Psoas muscle (tissue), 8 donors: ENCODE data around the gene APOM. TPM values are rescaled to one million over a fixed set of nuclear protein-coding genes. Genes with fewer than 3 reads are reported as not detected.
A peak's percentile ranks its signal among the peaks of the same experiment; 100 is the strongest.

Experiments used
- ATAC-seq, 4 donors: fragments of 200-7000 bp; cut with Tn5 transposase; one replicate each; pipeline ENCODE4 v1.9.1; 2020; ENCODE audit warnings: moderate library complexity in 3 of 4, mild to moderate bottlenecking in 2 of 4
- DNase-seq, 2 donors: peaks; one replicate each; pipeline ENCODE4 v3.0.0-alpha.2; 2020
- H3K27ac ChIP-seq: fragments of 200-600 bp; one replicate; pipeline ENCODE4 v1.8.0; 2022
- H3K27me3 ChIP-seq, 3 donors: fragments of 200-600 bp in 1 of 3; one replicate each; pipeline versions ENCODE4 v1.6.1 to v1.8.0; 2013 to 2022; ENCODE audit warnings: low read length in 2 of 3, mild to moderate bottlenecking in 2 of 3, moderate library complexity in 1 of 3; ENCODE audit not compliant: insufficient read depth in 3 of 3
- H3K36me3 ChIP-seq, 2 donors: fragments of 200-600 bp in 1 of 2; one replicate each; pipeline versions ENCODE4 v1.6.1 to v1.8.0; 2013 to 2022; ENCODE audit warnings: low read depth in 1 of 2, mild to moderate bottlenecking in 1 of 2, moderate library complexity in 1 of 2; ENCODE audit not compliant: insufficient read depth in 1 of 2
- H3K4me1 ChIP-seq: fragments of 200-600 bp; one replicate; pipeline ENCODE4 v1.8.0; 2022
- H3K4me3 ChIP-seq: fragments of 200-600 bp; one replicate; pipeline ENCODE4 v1.8.0; 2022; ENCODE audit warnings: mild to moderate bottlenecking
- H3K9me3 ChIP-seq: fragments of 200-600 bp; one replicate; pipeline ENCODE4 v1.8.0; 2022
- CTCF ChIP-seq: fragments of 200-600 bp; IDR thresholded peaks from one replicate; pipeline ENCODE4 v1.8.0; 2022; ENCODE audit warnings: antibody characterized with exemption
- WGBS, 3 donors: extraction: QIAGEN DNeasy Blood & Tissue Kit; methylation state at CpG; one replicate each; pipeline versions ENCODE4 v1.1.6 to v1.1.7; 2013; 5-methylcytosine and 5-hydroxymethylcytosine counted together
- intact Hi-C, 2 donors: fragments of 100-400 bp; cut with DNase I; formaldehyde crosslinking; loops; one replicate each; pipeline versions ENCODE4 v1.11.0 to v1.14.2; 2022
- polyA plus RNA-seq, 3 donors: library from polyadenylated mRNA; stranded (reverse); fragments of 200-250 nt; gene quantifications; one replicate each; pipeline ENCODE4 v1.2.3, GENCODE V29; 2013
- total RNA-seq, 4 donors: library from RNA; stranded (reverse); fragmentation: NEBNext Ultra II Directional in 2 of 4; extraction: Animal tissue kit (Norgen Biotek cat#: 25700) in 2 of 4; gene quantifications; one replicate each; pipeline versions ENCODE4 v1.2.1 to v1.2.4, GENCODE V29; 2021 to 2023
- donor health status: healthy with polysubstance abuse.
- donor health status: DM: no; HTN: no; CAD: no; lungs with moderate emphysema.
- donor health status: Bipolar disorder and iron deficiency.
- donor health status: healthy.
- donor health status: DM: yes; HTN: yes; CAD: no.
- donor health status: DM: no; HTN: no; CAD: no.
- donor health status: DM: no; HTN: no; CAD: no.
- donor health status: DM: yes; HTN: yes; CAD: no.

The APOM gene
- total and polyA plus RNA-seq, 7 donors = 1.8 to 3.5 (median 2.3) TPM

GRCh38 chr6:31692353-31692752 is 36.7 kb downstream of the APOM start:
- Histone ChIP-seq H3K27me3 (no peaks in the 10 kb centered on the region), H3K4me1 (no peaks in the 10 kb centered on the region), H3K4me3 (no peak overlapping the region), H3K27ac (no peak overlapping the region), H3K9me3 (no peaks in the 10 kb centered on the region), H3K36me3 (peaks cover 12 to 100% of the 10 kb centered on the region in 2 donors)
- ATAC-seq = no peak
- no peak for TF ChIP-seq CTCF
- 82 to 84% (median 83%) methylated on average over 4 of the region's 4 CpGs for WGBS, 3 donors
- intact Hi-C loops = no loop called here
- DNase-seq = no peak

- Histone ChIP-seq H3K4me1 (peaks cover 2% of the 10 kb centered on the region), H3K27ac (no peak overlapping the region), H3K27me3 (no peaks in the 10 kb centered on the region), H3K9me3 (no peaks in the 10 kb centered on the region), H3K36me3 (peaks cover 12 to 99% of the 10 kb centered on the region in 2 donors), H3K4me3 (no peak overlapping the region)
- DNase-seq (no peak), ATAC-seq (no peak)
- no peak for TF ChIP-seq CTCF
- 88 to 91% (median 90%) methylated on average over 9 of the region's 9 CpGs for WGBS, 3 donors
- intact Hi-C loops = no loop called here
These were observed 37.2 kb downstream of the APOM start for GRCh38 chr6:31692886-31693285.

GRCh38 chr6:31693535-31693934 is 37.8 kb downstream of the APOM start:
- DNase-seq = no peak
- Histone ChIP-seq H3K4me3 (no peak overlapping the region), H3K4me1 (peaks cover 7% of the 10 kb centered on the region), H3K27me3 (no peaks in the 10 kb centered on the region), H3K9me3 (no peaks in the 10 kb centered on the region), H3K27ac (no peak overlapping the region), H3K36me3 (peaks cover 12 to 99% of the 10 kb centered on the region in 2 donors)
- intact Hi-C loops = no loop called here
- 88 to 93% (median 89%) methylated on average over 6 of the region's 6 CpGs for WGBS, 3 donors
- TF ChIP-seq CTCF = no peak
- no peak for ATAC-seq

GRCh38 chr6:31697555-31697954 is 41.9 kb downstream of the APOM start:
- Histone ChIP-seq H3K36me3 (peaks cover 0 to 88% of the 10 kb centered on the region in 2 donors), H3K27ac (peak overlapping the region; percentile 25), H3K4me3 (no peak overlapping the region), H3K27me3 (no peaks in the 10 kb centered on the region), H3K4me1 (peaks cover 27% of the 10 kb centered on the region), H3K9me3 (no peaks in the 10 kb centered on the region)
- WGBS, 3 donors = 8 to 15% (median 15%) methylated on average over 3 of the region's 3 CpGs
- no peak for TF ChIP-seq CTCF
- intact Hi-C loops = no loop called here
- ATAC-seq = peak in 1 of 4 donors; percentile 20
- no peak for DNase-seq

GRCh38 chr6:31700740-31701401 is 45.2 kb downstream of the APOM start:
- ATAC-seq (no peak), DNase-seq (no peak)
- WGBS, 3 donors = 85 to 96% (median 89%) methylated on average over 5 of the region's 5 CpGs
- H3K9me3 ChIP-seq = no peaks in the 10 kb centered on the region
- no peak for TF ChIP-seq CTCF
- peak overlapping the region; percentile 78 for H3K4me3 ChIP-seq
- H3K36me3 ChIP-seq = peaks cover 0 to 55% of the 10 kb centered on the region in 2 donors
- H3K27ac ChIP-seq = peak overlapping the region; percentile 98
- no peaks in the 10 kb centered on the region for H3K27me3 ChIP-seq
- intact Hi-C loops = no loop called here
- peaks cover 32% of the 10 kb centered on the region for H3K4me1 ChIP-seq
